ENCODE data around the gene PPCDC.

- TF ChIP-seq CTCF (IDR thresholded peaks at IDR 0.05; ENCODE audit: low read length) = no peak
- TF ChIP-seq EZH2 (optimal IDR thresholded peaks at IDR 0.05; ENCODE audit: low read depth, low read length) = no peak
Observed at GRCh38 chr15:74997141-74997540, 26.2 kb upstream of the PPCDC start.

Measured in MM.1S (cell line).